HG02840 (cell line): ENCODE results near the gene CEP162.
"Not testable (repeated sequence)": the region's sequence is repeated elsewhere in the genome, so short reads cannot be mapped to it uniquely, and the experiment has no call there.

Experiments
- ATAC-seq: cut with Tn5 transposase; IDR thresholded peaks from one replicate; pipeline ENCODE4 v1.9.1; 2021; ENCODE audit warnings: mild to moderate bottlenecking, moderate library complexity, moderate number of reproducible peaks; ENCODE audit not compliant: unreplicated experiment, low FRiP score

Gene CEP162

GRCh38 chr6:84227434-84228197 lies at the start of gene CEP162:
TSS of gene CEP162 (minus strand) at chr6:84227643. CDS start at chr6:84226393, 1,250 bp downstream.
- ATAC-seq = peak; percentile 98

GRCh38 chr6:84274856-84275255 lies 47.4 kb upstream of the CEP162 start:
- no peak for ATAC-seq

- no peak for ATAC-seq
Measured at GRCh38 chr6:84273048-84273809, 45.8 kb upstream of the CEP162 start.

GRCh38 chr6:84272298-84272697 lies 44.9 kb upstream of the CEP162 start:
- ATAC-seq = no peak

- no peak for ATAC-seq
Measured at GRCh38 chr6:84271061-84271716, 43.7 kb upstream of the CEP162 start.

GRCh38 chr6:84269947-84270733 lies 42.7 kb upstream of the CEP162 start:
- no peak for ATAC-seq

- ATAC-seq = no peak
Measured at GRCh38 chr6:84268781-84269180, 41.3 kb upstream of the CEP162 start.

- ATAC-seq = no peak
Measured at GRCh38 chr6:84263557-84263956, 36.1 kb upstream of the CEP162 start.

- no peak for ATAC-seq
Measured at GRCh38 chr6:84260926-84261325, 33.5 kb upstream of the CEP162 start.

GRCh38 chr6:84260196-84260595 lies 32.8 kb upstream of the CEP162 start:
- no peak for ATAC-seq

- ATAC-seq = no peak
Measured at GRCh38 chr6:84258866-84259265, 31.4 kb upstream of the CEP162 start.

- ATAC-seq = no peak
Measured at GRCh38 chr6:84258268-84258667, 30.8 kb upstream of the CEP162 start.

GRCh38 chr6:84255641-84256040 lies 28.2 kb upstream of the CEP162 start:
- ATAC-seq = no peak

GRCh38 chr6:84253380-84253779 lies 25.9 kb upstream of the CEP162 start:
- ATAC-seq = no peak

GRCh38 chr6:84251891-84252539 lies 24.6 kb upstream of the CEP162 start:
- no peak for ATAC-seq

GRCh38 chr6:84249724-84250123 lies 22.3 kb upstream of the CEP162 start:
- no peak for ATAC-seq

GRCh38 chr6:84244416-84245081 lies 17.1 kb upstream of the CEP162 start:
- ATAC-seq = not testable (repeated sequence)

- ATAC-seq = no peak
Measured at GRCh38 chr6:84243240-84243639, 15.8 kb upstream of the CEP162 start.

- no peak for ATAC-seq
Measured at GRCh38 chr6:84242265-84242664, 14.8 kb upstream of the CEP162 start.

GRCh38 chr6:84228198-84228543 lies 728 bp upstream of the CEP162 start:
- no peak for ATAC-seq
